DMS53 (cell line): ENCODE results near the gene TMEM129.

Source experiments
- DNase-seq: peaks from one replicate; lab custom pipeline; 2025; lab: John Stamatoyannopoulos, UW

TMEM129 gene

DNA sequence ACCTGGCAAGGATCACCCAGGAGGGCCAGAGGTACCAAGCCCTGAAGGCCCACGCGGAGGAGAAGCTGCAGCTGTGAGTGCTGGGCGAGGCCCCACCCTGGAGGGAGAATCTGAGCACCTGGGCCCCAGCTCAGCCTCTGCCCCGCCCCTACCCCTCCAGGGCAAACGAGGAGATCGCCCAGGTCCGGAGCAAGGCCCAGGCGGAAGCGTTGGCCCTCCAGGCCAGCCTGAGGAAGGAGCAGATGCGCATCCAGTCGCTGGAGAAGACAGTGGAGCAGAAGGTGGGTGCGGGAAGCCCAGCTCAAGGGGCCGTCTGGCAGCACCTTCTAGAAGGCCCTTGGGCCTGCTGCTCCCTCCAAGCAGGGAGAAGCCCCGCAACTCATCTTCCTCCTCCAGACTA is 23.4 kb upstream of the TMEM129 start:
- no peak for DNase-seq

DNA sequence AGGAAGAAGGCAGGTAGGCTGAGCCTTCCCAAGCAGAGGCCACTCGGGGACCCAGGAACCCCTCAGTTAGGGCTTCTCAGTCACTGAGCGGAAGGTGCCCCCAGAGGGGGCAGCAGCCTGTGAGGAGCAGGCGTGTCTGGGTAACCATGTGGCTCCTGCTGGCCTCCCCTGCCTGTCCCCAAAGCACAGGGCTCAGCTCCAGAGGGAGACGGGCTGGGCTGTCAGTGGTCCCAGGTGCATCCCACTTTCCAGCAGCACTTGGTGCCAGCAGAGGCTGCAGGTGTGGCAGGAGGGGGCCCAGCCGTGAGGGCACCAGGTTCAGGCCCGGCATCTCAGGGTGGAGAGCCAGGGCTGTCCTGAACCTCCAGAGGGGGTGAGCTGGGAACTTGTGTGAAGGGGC is 22.9 kb upstream of the TMEM129 start:
- no peak for DNase-seq

DNA sequence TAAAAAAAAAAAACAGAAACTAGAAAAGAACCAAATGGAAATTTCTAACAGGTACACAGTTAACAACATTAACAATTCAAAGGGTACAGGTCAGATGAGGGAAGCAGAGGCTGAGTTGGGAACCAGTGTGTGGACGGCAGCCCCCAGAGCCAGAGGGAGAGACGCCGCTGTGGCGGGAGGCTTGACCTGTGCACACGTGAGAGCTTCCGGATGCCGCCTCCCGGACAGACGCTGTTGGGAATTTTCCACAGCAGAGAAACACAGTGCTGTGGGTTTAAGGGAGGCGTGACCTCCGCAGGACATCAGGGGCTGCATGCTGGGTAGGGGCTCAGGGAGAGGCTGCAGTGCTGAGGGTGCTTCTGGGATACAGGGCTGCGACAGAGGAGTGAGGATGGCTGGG is 22.4 kb upstream of the TMEM129 start:
- no peak for DNase-seq

DNA sequence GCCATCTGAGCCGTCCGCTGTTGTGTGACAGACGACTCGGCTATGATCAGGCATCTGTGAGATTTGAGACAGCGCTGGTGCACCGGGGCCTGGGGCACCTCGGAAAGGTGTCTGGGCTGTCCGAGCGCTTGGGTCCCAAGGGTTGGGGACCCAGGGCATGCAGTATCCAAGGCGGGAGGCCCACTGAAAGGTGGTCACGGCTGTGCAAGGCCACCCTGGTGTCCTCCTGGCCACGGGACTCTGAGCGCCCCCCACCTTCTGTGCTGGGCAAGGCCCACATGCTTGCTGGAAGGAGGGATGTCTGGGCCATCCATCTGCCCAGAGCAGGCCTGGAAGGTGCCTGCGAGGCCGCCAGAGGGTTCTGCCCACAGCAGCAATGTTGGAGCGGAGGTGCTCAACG is 20.1 kb upstream of the TMEM129 start:
- DNase-seq: no peak

DNA sequence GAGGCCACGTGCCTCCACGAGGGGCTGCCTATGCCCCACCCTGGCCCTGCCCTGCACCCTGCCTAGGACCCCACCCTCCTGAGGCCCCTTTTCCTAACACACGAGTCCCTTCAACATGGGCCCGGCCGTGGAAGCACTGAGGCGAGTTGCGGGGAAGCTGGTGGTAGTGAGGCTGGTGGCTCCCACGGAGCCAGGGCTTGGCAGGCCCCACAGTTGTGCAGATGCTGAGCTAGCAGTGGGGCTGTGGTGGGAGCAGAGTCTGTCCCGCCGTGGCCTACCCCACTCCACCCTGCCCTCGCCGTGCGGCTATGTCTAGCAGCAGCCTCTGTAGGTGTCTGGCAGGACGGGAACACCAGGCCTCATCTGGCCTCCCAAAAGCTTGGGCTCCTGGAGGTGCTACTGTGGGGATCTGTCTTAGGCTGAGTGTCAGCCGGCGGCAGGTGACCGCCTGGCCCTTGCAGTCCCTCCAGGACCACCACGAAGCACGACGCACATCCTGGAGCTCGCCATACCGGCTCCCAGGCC is 19.0 kb upstream of the TMEM129 start:
- DNase-seq: no peak

DNA sequence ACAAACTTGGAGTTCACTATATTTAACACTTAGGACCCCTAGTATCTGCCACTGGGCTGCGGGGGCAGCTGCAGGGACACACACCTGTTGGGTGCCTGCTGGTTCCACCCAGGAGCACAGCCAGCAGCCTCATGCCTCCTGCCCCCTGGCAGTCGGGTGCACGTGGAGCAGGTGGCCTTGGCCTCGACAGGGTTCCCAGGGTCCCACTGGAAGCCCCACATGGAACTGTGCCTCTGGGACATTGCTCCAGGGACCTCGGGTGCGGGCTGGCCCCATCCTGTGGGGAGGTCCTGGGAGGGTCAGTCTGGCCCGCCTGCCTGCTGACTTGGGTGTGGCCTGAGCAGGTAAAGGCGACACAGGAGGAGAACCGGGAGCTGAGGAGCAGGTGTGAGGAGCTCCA is 18.2 kb upstream of the TMEM129 start:
- DNase-seq: no peak

DNA sequence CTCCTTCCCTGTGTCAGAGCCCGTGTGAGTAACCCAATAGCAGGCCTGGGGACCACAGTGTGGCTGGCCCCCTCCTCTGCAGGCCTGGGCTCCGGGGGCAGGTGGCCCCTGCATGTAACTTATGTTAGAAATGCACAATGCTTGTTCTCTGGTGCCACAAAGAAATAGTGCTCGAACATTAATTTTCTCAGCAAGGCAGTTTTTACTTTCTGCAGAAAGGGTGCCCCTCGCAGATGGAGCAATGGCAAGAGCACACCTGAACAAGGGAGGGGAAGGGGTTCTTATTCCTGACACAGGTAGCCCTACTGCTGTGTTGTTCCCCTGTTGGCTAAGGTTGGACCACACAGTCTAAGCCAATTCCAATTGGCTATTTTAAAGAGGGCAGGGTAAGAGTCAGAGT is 17.3 kb upstream of the TMEM129 start:
- peak; percentile 59 for DNase-seq

DNA sequence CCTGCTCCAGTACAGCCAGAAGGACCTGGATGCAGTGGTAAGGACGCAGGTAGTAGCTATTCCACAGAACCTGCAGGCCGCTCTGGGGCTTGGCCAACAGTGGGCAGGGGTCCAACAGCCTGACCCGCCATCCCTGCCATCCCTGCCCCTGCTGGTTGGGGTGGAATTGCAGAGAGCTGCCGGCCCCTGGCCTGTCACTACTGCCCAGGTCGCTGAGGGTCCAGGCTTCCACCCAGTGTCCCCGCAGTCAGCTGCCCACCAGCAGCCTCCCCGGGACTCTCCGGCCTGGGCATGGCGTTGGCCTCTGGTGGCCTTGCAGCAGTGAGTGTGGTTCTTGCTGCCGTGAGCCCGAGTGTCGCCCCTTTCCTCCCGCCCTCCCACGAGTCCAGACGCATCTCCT is 16.5 kb upstream of the TMEM129 start:
- no peak for DNase-seq

DNA sequence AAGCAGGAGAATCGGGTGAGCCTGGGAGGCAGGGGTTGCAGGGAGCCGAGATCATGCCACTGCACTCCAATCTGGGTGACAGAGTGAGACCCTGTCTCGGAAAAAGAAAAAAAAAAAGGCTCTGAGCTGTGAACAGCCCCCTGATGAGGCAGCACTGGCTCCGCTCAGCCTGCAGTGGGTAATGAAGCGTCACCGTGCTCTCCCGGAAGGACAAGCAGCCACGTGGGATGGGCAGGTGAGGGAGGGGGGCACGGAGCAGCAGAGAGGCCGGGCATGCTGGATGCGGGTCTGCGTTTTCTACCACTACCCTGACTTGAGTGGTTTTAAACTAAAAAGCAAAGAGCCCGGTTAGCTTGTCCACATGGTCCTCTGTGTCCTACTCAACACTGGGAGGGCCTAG is 15.7 kb upstream of the TMEM129 start:
- no peak for DNase-seq

DNA sequence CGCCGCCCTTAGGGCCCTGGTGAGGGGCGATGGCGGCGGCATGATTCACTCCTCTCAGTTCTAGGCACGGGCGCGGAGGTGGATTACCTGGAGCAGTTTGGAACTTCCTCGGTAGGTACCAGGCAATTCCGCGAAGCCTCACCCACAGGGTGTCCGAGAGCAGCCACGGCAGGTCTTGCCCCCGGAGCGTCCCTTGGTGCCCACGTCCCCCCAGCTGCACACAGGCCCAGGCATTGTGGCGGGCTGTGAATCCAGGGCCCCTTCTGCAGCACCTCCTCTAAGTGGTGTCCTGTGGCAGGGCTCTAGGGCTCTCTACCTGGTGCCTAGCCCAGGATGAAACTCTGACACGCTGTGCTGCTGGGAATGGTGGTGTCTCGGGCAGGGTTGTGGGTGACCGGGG is 14.1 kb upstream of the TMEM129 start:
- DNase-seq: no peak

DNA sequence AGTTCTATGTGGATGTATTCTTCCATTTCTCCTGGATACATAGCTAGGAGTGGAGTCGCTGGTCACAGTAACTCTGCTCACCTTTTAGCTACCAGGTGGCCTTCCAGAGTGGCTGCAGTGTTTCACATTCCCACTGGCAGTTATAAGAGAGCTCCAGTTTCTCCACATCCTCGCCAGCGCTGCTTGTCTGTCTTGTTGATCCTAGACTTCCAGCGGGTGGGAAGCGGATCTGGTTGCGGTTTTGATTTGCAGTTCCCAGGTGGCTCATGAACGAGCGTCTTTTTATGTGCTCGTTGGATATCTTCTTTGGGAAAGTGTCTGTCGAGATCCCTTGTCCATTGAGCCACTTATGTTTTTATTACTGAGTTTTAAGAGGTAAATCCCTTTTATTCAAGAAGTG is 11.8 kb upstream of the TMEM129 start:
- DNase-seq: no peak

DNA sequence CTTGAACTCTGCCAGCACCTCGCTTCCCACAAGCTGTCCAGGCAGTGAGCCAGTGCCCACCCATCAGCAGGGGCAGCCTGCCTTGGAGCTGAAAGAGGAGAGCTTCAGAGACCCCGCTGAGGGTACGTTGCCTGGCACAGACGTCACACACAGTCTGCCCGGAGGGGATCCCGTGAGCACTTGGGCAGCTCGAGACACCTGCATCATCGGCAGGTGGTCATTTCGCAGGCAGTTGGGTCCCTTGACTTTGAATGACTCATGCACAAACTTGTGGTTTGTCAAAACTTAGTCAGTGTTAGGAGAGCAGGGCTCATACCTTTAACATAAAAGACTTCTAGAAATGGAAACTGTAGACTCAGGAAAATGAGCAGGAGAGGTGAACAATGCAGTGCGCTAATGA is 10.1 kb upstream of the TMEM129 start:
- DNase-seq: peak; percentile 53

DNA sequence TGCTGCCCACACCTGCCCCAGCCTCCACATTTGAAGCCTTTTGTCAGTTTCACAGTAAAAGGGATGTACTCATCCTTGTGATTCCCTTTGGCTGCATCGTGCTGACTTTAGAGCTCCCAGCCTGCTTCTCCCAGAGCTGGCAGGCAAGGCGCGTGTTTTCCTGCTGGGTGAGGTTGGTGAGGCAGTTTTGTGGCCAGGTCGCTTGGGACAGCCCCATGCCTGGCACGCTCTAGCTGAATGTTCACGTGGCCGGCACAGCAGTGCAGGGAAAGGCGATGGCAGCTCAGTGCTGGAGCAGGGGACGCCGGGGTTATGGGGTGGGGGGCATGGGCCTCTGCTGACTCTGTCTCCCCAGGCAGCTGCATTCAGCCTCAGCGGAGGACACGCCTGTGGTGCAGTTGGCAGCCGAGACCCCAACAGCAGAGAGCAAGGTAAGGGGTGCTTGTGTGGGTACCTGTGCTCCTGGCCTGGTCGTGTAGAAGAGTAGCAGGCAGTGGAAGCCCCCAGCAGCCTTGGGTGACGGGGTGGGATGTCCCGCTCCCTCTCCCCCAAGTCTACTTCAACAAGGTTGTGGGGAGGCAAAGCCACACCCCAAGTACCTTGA is 9.5 kb upstream of the TMEM129 start:
- DNase-seq: no peak

DNA sequence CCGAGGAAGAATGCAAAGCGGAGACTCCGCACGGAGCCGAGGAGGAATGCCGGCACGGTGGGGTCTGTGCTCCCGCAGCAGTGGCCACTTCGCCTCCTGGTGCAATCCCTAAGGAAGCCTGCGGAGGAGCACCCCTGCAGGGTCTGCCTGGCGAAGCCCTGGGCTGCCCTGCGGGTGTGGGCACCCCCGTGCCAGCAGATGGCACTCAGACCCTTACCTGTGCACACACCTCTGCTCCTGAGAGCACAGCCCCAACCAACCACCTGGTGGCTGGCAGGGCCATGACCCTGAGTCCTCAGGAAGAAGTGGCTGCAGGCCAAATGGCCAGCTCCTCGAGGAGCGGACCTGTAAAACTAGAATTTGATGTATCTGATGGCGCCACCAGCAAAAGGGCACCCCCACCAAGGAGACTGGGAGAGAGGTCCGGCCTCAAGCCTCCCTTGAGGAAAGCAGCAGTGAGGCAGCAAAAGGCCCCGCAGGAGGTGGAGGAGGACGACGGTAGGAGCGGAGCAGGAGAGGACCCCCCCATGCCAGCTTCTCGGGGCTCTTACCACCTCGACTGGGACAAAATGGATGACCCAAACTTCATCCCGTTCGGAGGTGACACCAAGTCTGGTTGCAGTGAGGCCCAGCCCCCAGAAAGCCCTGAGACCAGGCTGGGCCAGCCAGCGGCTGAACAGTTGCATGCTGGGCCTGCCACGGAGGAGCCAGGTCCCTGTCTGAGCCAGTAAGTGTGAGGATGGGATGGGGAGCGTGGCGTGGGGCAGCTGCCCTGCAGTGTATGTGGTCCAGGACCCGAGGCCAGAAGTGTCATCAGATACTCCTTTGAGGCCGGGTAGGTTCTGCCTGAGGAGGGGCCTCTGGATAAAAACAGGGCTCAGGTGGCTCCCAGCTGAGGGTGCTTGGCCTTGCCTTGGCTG is 7.2 kb upstream of the TMEM129 start:
- no peak for DNase-seq

DNA sequence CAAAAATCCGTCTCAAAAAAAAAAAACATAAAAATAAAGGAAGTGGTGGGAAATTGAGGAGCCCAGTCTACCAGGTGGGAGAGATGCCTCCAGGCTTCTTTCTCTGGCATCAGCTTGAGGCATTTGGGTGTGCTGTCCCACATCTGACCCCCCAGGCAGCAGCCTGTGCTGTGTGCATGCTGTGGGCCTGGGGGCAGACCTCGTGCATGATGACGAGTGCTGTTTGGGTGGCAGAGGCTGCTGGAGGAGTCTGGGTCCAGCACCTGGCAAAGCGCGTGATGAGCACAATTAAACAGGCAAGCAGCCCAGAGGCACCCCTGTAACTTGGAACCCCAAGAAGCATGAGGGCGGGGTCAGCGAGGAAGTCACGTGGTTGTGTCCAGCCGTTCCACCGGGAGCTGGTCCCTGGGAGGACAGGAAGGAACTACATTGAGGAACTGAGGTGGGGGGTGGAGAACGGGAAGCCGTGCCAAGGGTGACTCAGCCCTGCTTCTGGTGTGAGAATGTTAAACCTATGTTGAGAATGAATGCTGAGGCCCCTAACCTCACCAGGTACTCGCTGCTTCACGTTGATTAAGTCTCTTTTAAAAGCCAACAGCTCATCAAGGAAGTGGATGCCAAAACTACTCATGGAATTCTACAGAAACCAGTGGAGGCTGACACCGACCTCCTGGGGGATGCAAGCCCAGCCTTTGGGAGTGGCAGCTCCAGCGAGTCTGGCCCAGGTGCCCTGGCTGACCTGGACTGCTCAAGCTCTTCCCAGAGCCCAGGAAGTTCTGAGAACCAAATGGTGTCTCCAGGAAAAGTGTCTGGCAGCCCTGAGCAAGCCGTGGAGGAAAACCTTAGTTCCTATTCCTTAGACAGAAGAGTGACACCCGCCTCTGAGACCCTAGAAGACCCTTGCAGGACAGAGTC is 6.3 kb upstream of the TMEM129 start:
- no peak for DNase-seq

DNA sequence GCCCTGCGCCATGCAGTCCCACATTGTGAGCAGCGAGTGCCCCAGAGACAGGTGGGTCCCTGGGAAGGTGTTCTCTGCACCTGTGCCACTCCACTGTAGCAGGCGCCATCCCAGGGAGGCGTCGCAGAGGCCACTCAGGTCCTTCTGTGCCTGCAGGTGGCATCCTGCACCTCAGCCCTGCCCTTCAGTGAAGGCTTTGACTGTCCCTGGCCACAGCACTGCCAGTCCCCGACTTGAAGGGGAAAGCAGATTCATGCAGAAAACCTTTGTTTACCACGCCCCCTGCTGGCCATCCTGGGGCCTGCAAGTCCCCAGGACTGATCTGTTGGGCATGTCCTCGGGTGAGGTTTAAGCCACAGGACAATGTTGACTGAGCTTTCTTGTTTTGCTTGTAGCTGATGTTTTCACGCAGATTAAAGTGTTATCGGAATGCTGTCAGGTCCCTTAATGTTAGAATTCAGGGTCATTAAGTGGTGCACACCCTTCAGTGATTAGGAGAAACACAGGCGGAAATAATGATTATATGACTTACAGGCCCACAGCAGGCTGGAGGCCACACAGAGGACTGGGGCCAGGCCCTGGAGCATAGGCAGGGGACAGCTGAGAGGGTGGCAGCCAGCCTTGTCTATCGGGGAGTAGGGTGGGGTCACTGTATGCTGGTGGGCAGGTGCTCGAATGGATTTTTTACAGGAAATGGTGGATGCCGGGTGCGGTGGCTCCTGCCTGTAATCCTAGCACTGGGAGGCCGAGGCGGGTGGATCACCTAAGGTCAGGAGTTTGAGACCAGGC is 5.2 kb upstream of the TMEM129 start:
- peak; percentile 98 for DNase-seq

DNA sequence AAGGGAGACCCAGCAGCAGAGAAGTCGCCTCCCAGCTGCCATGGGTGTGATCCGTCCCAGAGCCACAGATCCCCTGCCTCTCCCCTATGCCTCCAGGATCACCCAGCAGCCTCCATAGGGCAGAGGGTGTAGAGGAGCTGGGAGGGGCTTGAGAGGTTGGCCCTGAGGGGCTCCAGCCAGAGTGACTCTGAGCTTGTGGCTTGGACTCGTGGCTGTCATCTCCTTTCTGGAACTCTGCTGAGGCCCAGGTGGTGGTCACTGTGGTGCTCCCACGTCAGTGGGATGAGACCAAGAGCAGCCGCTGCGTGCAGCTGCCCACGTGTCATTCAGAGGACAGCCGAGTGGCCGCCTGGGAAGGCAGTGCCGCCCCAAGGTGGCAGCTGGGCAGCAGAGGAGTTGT is 4.4 kb upstream of the TMEM129 start:
- no peak for DNase-seq

DNA sequence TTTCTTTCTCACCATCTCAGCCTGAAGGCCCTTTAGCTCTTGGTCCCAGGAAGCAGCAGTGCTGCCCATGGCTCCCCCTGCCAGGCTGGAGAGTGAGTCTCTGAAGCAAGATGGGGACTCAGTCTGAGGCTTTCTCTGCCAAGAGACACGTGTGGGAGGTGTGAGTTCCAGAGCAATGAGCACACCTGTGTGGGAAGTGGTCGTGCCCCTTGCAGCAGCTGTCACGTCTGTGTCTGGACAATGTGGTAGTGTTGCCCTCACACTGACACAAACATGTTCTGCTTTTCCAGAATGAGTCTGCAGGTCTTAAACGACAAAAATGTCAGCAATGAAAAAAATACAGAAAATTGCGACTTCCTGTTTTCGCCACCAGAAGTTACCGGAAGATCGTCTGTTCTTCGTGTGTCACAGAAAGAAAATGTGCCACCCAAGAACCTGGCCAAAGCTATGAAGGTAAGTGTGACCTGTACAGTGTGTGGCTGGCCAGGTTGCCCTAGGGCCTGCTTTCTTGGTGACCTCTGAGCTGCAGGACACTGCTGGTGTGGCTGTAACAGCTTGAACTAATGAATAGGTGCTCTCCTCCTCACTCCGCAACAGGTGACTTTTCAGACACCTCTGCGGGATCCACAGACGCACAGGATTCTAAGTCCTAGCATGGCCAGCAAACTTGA is 2.1 kb upstream of the TMEM129 start:
- no peak for DNase-seq

DNA sequence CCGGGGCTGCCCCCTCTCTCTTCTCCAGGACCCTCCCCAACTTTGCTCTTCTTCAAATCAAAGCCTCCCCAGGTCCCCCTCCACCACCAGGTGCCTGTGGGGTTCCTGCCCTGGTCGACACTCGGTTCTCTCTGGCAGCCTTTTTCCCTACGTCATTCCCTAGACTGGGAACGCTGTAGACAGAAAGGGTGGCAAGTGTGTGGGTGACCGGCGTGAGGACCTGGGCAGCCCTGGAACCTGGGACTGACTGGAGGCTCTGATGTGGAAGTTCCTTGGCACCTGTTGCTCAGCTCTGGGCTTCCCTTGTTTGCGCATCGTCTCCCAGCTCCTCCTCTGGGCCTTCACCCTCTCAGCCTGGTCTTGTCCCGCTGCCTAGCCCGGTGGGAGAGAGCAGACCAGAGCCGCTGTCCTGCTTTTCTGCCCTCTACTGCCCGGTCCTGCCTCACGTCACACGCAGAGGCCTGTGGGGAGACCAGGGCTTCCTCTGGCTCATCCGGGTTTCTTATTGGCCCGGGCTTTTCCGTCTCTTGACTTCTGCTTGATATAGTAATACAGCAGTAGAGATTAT is 1.5 kb upstream of the TMEM129 start:
- DNase-seq: peak; percentile 55

DNA sequence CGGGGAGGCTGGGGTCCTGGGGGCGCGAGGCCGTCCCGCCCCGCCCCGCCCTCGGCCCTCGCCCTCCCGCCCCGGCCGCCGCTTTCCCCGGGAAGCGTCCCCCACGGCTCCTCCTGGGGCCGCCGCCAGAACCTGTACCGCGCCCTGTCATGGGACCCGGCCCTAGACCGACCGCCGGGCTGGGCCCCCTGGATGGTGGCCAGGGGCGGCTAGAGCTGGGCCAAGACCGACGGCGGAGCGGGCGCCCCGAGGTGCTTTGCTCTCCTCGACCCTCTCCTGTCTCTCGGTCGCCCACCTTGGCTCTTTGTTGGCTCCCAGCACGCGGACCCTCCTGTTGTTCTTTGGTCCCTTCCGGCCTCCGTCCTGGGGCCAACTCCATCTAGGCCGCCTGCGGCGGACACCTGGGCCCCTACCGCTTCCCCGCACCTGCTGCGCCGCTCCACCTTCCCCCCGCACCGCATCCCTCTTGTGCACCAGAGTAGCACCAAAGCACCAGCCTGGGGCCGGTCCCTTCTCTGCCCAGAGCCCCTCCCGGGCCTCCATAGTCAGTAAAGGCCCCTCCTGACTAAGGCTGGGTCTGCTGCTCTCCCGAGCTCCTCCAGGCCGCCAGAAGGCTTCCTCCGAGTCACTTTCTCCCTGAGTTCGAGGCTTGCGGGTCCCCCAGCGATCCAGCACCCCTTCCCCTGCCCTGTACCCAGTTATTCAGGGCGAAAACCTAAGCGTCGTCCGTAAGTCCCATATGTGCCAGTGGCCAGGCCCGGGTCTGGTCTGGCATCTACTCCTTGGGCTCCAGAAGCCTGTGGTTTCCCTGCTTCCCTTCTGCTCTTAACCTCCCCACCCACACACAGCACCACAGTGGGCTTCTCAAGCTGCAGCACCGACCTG is 785 bp upstream of the TMEM129 start:
- DNase-seq: peak; percentile 75
